ENCODE data around the gene PKDCC.
A peak's percentile ranks its signal among the peaks of the same experiment; 100 is the strongest.

The PKDCC gene

GRCh38 chr2:42049221-42050009 is 1.6 kb downstream of the PKDCC start:
- peaks cover 0 to 4% of the 10 kb centered on the region in 2 donors for H3K36me3 ChIP-seq (ENCODE audit: control insufficient read depth in 1 of 2, insufficient read depth in 2 of 2, low read length in 2 of 2)
- peak overlapping the region; percentile 77 to 95 for H3K9ac ChIP-seq (ENCODE audit: low read depth in 1 of 2, low read length in 2 of 2)
- H3K27ac ChIP-seq (ENCODE audit: low read depth, low read length): peak overlapping the region; percentile 83
- peaks cover 11 to 17% of the 10 kb centered on the region in 2 donors for H3K27me3 ChIP-seq (ENCODE audit: control insufficient read depth in 1 of 2, insufficient read depth in 2 of 2, low read length in 2 of 2)
- peak overlapping the region; percentile 74 to 85 for H3K4me3 ChIP-seq (ENCODE audit: low read depth in 1 of 2, low read length in 2 of 2)
- H3K4me1 ChIP-seq (ENCODE audit: control insufficient read depth in 1 of 2, insufficient read depth in 2 of 2, low read length in 2 of 2): peaks cover 44 to 63% of the 10 kb centered on the region in 2 donors
- H3K9me3 ChIP-seq (ENCODE audit: control insufficient read depth in 1 of 2, low read length in 2 of 2): no peaks in the 10 kb centered on the region

GRCh38 chr2:42050010-42050702 is 2.3 kb downstream of the PKDCC start:
- peaks cover 52 to 71% of the 10 kb centered on the region in 2 donors for H3K4me1 ChIP-seq (ENCODE audit: control insufficient read depth in 1 of 2, insufficient read depth in 2 of 2, low read length in 2 of 2)
- peak overlapping the region; percentile 83 for H3K27ac ChIP-seq (ENCODE audit: low read depth, low read length)
- H3K4me3 ChIP-seq (ENCODE audit: low read depth in 1 of 2, low read length in 2 of 2): peak overlapping the region; percentile 74 to 85
- peaks cover 0 to 6% of the 10 kb centered on the region in 2 donors for H3K36me3 ChIP-seq (ENCODE audit: control insufficient read depth in 1 of 2, insufficient read depth in 2 of 2, low read length in 2 of 2)
- no peaks in the 10 kb centered on the region for H3K9me3 ChIP-seq (ENCODE audit: control insufficient read depth in 1 of 2, low read length in 2 of 2)
- peak overlapping the region; percentile 77 to 95 for H3K9ac ChIP-seq (ENCODE audit: low read depth in 1 of 2, low read length in 2 of 2)
- peaks cover 11 to 16% of the 10 kb centered on the region in 2 donors for H3K27me3 ChIP-seq (ENCODE audit: control insufficient read depth in 1 of 2, insufficient read depth in 2 of 2, low read length in 2 of 2)

- Histone ChIP-seq H3K9me3 (ENCODE audit: control insufficient read depth in 1 of 2, low read length in 2 of 2) (no peaks in the 10 kb centered on the region), H3K36me3 (ENCODE audit: control insufficient read depth in 1 of 2, insufficient read depth in 2 of 2, low read length in 2 of 2) (peaks cover 5 to 10% of the 10 kb centered on the region in 2 donors), H3K4me1 (ENCODE audit: control insufficient read depth in 1 of 2, insufficient read depth in 2 of 2, low read length in 2 of 2) (peaks cover 59 to 78% of the 10 kb centered on the region in 2 donors), H3K27me3 (ENCODE audit: control insufficient read depth in 1 of 2, insufficient read depth in 2 of 2, low read length in 2 of 2) (peaks cover 11 to 12% of the 10 kb centered on the region in 2 donors), H3K27ac (ENCODE audit: low read depth, low read length) (peak overlapping the region; percentile 83), H3K9ac (ENCODE audit: low read depth in 1 of 2, low read length in 2 of 2) (peak overlapping the region; percentile 77 to 95), H3K4me3 (ENCODE audit: low read depth in 1 of 2, low read length in 2 of 2) (peak overlapping the region; percentile 74 to 85)
Measured at GRCh38 chr2:42050703-42051542, 3.1 kb downstream of the PKDCC start.

- Histone ChIP-seq H3K9me3 (ENCODE audit: control insufficient read depth in 1 of 2, low read length in 2 of 2) (no peaks in the 10 kb centered on the region), H3K27ac (ENCODE audit: low read depth, low read length) (peak overlapping the region; percentile 58), H3K27me3 (ENCODE audit: control insufficient read depth in 1 of 2, insufficient read depth in 2 of 2, low read length in 2 of 2) (peaks cover 5 to 7% of the 10 kb centered on the region in 2 donors), H3K4me3 (ENCODE audit: low read depth in 1 of 2, low read length in 2 of 2) (peak overlapping the region in 1 of 2 donors; percentile 85), H3K4me1 (ENCODE audit: control insufficient read depth in 1 of 2, insufficient read depth in 2 of 2, low read length in 2 of 2) (peaks cover 65 to 80% of the 10 kb centered on the region in 2 donors), H3K9ac (ENCODE audit: low read depth in 1 of 2, low read length in 2 of 2) (peak overlapping the region; percentile 57 to 95), H3K36me3 (ENCODE audit: control insufficient read depth in 1 of 2, insufficient read depth in 2 of 2, low read length in 2 of 2) (peaks cover 5 to 10% of the 10 kb centered on the region in 2 donors)
Measured at GRCh38 chr2:42051543-42052235, 3.9 kb downstream of the PKDCC start.

- Histone ChIP-seq H3K36me3 (ENCODE audit: control insufficient read depth in 1 of 2, insufficient read depth in 2 of 2, low read length in 2 of 2) (peaks cover 11 to 15% of the 10 kb centered on the region in 2 donors), H3K4me1 (ENCODE audit: control insufficient read depth in 1 of 2, insufficient read depth in 2 of 2, low read length in 2 of 2) (peaks cover 70 to 85% of the 10 kb centered on the region in 2 donors), H3K27ac (ENCODE audit: low read depth, low read length) (peak overlapping the region; percentile 76), H3K27me3 (ENCODE audit: control insufficient read depth in 1 of 2, insufficient read depth in 2 of 2, low read length in 2 of 2) (no peaks in the 10 kb centered on the region), H3K9me3 (ENCODE audit: control insufficient read depth in 1 of 2, low read length in 2 of 2) (no peaks in the 10 kb centered on the region), H3K4me3 (ENCODE audit: low read depth in 1 of 2, low read length in 2 of 2) (peak overlapping the region in 1 of 2 donors; percentile 16), H3K9ac (ENCODE audit: low read depth in 1 of 2, low read length in 2 of 2) (peak overlapping the region; percentile 43 to 54)
Measured at GRCh38 chr2:42052702-42053481, 5.1 kb downstream of the PKDCC start.

GRCh38 chr2:42053482-42053790 is 5.6 kb downstream of the PKDCC start:
- peaks cover 74 to 88% of the 10 kb centered on the region in 2 donors for H3K4me1 ChIP-seq (ENCODE audit: control insufficient read depth in 1 of 2, insufficient read depth in 2 of 2, low read length in 2 of 2)
- peak overlapping the region; percentile 43 to 54 for H3K9ac ChIP-seq (ENCODE audit: low read depth in 1 of 2, low read length in 2 of 2)
- H3K4me3 ChIP-seq (ENCODE audit: low read depth in 1 of 2, low read length in 2 of 2): peak overlapping the region in 1 of 2 donors; percentile 16
- peak overlapping the region; percentile 76 for H3K27ac ChIP-seq (ENCODE audit: low read depth, low read length)
- no peaks in the 10 kb centered on the region for H3K9me3 ChIP-seq (ENCODE audit: control insufficient read depth in 1 of 2, low read length in 2 of 2)
- no peaks in the 10 kb centered on the region for H3K27me3 ChIP-seq (ENCODE audit: control insufficient read depth in 1 of 2, insufficient read depth in 2 of 2, low read length in 2 of 2)
- peaks cover 11 to 18% of the 10 kb centered on the region in 2 donors for H3K36me3 ChIP-seq (ENCODE audit: control insufficient read depth in 1 of 2, insufficient read depth in 2 of 2, low read length in 2 of 2)

- Histone ChIP-seq H3K9ac (ENCODE audit: low read depth in 1 of 2, low read length in 2 of 2) (peak overlapping the region; percentile 33 to 54), H3K27me3 (ENCODE audit: control insufficient read depth in 1 of 2, insufficient read depth in 2 of 2, low read length in 2 of 2) (no peaks in the 10 kb centered on the region), H3K4me3 (ENCODE audit: low read depth in 1 of 2, low read length in 2 of 2) (peak overlapping the region in 1 of 2 donors; percentile 12), H3K27ac (ENCODE audit: low read depth, low read length) (peak overlapping the region; percentile 76), H3K36me3 (ENCODE audit: control insufficient read depth in 1 of 2, insufficient read depth in 2 of 2, low read length in 2 of 2) (peaks cover 11 to 23% of the 10 kb centered on the region in 2 donors), H3K9me3 (ENCODE audit: control insufficient read depth in 1 of 2, low read length in 2 of 2) (no peaks in the 10 kb centered on the region), H3K4me1 (ENCODE audit: control insufficient read depth in 1 of 2, insufficient read depth in 2 of 2, low read length in 2 of 2) (peaks cover 74 to 88% of the 10 kb centered on the region in 2 donors)
Measured at GRCh38 chr2:42053791-42054701, 6.2 kb downstream of the PKDCC start.

GRCh38 chr2:42054714-42055430 is 7.1 kb downstream of the PKDCC start:
- Histone ChIP-seq H3K27ac (ENCODE audit: low read depth, low read length) (peak overlapping the region; percentile 76), H3K9me3 (ENCODE audit: control insufficient read depth in 1 of 2, low read length in 2 of 2) (no peaks in the 10 kb centered on the region), H3K27me3 (ENCODE audit: control insufficient read depth in 1 of 2, insufficient read depth in 2 of 2, low read length in 2 of 2) (no peaks in the 10 kb centered on the region), H3K4me1 (ENCODE audit: control insufficient read depth in 1 of 2, insufficient read depth in 2 of 2, low read length in 2 of 2) (peaks cover 82 to 90% of the 10 kb centered on the region in 2 donors), H3K36me3 (ENCODE audit: control insufficient read depth in 1 of 2, insufficient read depth in 2 of 2, low read length in 2 of 2) (peaks cover 18 to 28% of the 10 kb centered on the region in 2 donors), H3K4me3 (ENCODE audit: low read depth in 1 of 2, low read length in 2 of 2) (peak overlapping the region; percentile 41 to 43), H3K9ac (ENCODE audit: low read depth in 1 of 2, low read length in 2 of 2) (peak overlapping the region; percentile 47 to 54)

All from duodenal mucosa (tissue), 2 donors.